Peyer's patch (tissue), 4 donors: ENCODE results near the gene HTRA1.

Experiments
- POLR2A ChIP-seq, 2 donors: fragments of 450-650 bp; IDR thresholded peaks; one replicate each; pipeline ENCODE4 v1.5.1; 2017; ENCODE audit warnings: antibody characterized with exemption in 2 of 2, mild to moderate bottlenecking in 2 of 2, moderate library complexity in 2 of 2
- TF ChIP-seq, protein P1 (sequence below), 6 experiments: fragments of 450-650 bp in 4 of 6; fragments of 200-600 bp in 2 of 6; sonication (generic) in 1 of 6; IDR thresholded peaks; one replicate each; pipeline ENCODE4 v1.5.1; 2017 to 2019; ENCODE audit warnings: antibody characterized with exemption in 6 of 6, mild to moderate bottlenecking in 3 of 6, moderate library complexity in 1 of 6

DNA sequence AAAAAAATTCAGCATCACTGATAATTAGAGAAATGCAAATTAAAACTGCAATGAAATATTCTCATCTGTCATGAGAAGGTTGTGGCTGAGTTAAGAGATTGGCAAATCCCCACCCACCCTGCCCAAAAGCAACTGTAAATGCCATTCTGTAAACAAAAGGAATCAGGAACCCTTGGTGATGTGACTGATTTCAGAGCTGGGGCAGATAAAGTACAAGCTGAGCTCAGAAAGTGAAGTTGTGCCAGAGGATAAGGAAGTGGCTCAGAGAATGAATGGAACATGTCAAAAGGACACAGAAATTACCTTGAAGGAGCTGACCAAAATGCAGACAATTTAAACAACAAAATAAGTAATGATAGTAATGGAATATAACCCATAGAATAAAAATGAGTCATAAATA, 39.6 kb upstream of the HTRA1 start:
- TF ChIP-seq, protein P1, sequence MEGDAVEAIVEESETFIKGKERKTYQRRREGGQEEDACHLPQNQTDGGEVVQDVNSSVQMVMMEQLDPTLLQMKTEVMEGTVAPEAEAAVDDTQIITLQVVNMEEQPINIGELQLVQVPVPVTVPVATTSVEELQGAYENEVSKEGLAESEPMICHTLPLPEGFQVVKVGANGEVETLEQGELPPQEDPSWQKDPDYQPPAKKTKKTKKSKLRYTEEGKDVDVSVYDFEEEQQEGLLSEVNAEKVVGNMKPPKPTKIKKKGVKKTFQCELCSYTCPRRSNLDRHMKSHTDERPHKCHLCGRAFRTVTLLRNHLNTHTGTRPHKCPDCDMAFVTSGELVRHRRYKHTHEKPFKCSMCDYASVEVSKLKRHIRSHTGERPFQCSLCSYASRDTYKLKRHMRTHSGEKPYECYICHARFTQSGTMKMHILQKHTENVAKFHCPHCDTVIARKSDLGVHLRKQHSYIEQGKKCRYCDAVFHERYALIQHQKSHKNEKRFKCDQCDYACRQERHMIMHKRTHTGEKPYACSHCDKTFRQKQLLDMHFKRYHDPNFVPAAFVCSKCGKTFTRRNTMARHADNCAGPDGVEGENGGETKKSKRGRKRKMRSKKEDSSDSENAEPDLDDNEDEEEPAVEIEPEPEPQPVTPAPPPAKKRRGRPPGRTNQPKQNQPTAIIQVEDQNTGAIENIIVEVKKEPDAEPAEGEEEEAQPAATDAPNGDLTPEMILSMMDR (IDR thresholded peaks at IDR 0.05): no peak
- TF ChIP-seq POLR2A (IDR thresholded peaks at IDR 0.05): no peak
